Body of pancreas (tissue), 4 donors: ENCODE measurements around the gene USP17L19.
"Not testable (repeated sequence)": the region's sequence is repeated elsewhere in the genome, so short reads cannot be mapped to it uniquely, and the experiment has no call there.

Experiments
- POLR2A ChIP-seq, 3 donors: fragments of 450-650 bp; IDR thresholded peaks; one replicate each; pipeline ENCODE4 v1.6.1; 2016; ENCODE audit warnings: antibody characterized with exemption in 3 of 3, mild to moderate bottlenecking in 2 of 3
- TF ChIP-seq, protein P1 (sequence below), 7 experiments: fragments of 450-650 bp in 4 of 7; fragments of 200-600 bp in 3 of 7; sonication (generic) in 3 of 7; IDR thresholded peaks; one replicate each; pipeline ENCODE4 v1.5.1; 2016 to 2019; ENCODE audit warnings: antibody characterized with exemption in 7 of 7

DNA sequence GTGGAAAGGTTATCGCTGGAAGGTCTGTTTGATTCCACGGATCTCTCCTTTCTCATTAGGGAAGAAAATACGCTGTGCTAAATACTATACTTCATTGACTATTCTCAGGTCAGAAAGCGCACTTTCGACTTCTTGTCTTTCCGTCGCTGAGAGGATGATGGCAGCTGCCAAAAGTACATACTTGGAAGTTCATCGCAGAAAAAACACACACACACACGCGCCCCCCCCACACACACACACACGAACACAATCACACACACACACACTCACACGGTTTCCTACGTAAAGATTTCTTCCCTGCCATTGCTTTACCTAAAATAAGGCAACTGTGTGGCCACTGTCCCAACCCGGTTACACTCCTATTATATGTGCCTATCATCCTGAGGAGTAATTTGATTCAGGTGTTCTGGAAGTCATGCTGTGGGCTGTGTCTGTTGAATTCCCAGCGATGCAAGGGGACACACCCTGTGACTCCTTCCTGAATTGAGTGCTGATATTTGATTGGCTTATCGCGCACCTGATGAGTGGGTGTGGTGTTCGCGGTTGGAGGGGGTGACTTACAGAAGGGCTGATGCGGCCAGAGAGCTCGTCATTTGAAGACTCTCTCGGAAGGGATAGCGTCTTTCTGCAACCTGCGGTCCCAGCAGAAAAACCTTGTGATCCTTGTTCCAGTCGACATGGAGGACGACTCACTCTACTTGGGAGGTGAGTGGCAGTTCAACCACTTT, 5.1 kb upstream of the USP17L19 start, which contains the start of gene USP17L18:
- TF ChIP-seq, protein P1, sequence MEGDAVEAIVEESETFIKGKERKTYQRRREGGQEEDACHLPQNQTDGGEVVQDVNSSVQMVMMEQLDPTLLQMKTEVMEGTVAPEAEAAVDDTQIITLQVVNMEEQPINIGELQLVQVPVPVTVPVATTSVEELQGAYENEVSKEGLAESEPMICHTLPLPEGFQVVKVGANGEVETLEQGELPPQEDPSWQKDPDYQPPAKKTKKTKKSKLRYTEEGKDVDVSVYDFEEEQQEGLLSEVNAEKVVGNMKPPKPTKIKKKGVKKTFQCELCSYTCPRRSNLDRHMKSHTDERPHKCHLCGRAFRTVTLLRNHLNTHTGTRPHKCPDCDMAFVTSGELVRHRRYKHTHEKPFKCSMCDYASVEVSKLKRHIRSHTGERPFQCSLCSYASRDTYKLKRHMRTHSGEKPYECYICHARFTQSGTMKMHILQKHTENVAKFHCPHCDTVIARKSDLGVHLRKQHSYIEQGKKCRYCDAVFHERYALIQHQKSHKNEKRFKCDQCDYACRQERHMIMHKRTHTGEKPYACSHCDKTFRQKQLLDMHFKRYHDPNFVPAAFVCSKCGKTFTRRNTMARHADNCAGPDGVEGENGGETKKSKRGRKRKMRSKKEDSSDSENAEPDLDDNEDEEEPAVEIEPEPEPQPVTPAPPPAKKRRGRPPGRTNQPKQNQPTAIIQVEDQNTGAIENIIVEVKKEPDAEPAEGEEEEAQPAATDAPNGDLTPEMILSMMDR (IDR thresholded peaks at IDR 0.05), result not testable (repeated sequence)
- TF ChIP-seq POLR2A (IDR thresholded peaks at IDR 0.05), result not testable (repeated sequence)
